SK-N-SH (cell line): ENCODE results near the gene IMPA2. TPM values are rescaled to one million over a fixed set of nuclear protein-coding genes. Genes with fewer than 3 reads are reported as not detected.

Source experiments
- CTCF ChIA-PET: fragments of 300-600, 350-600 bp; formaldehyde crosslinking; extraction: SDS; loops from one replicate; lab custom pipeline; 2021; lab: Yijun Ruan, JAX
- POLR2A ChIA-PET: fragments of 350-600 bp; sonication (Branson Sonifier 250); formaldehyde crosslinking; extraction: SDS; loops from one replicate; lab custom pipeline; 2020; ENCODE audit warnings: antibody characterized with exemption, inconsistent platforms; lab: Yijun Ruan, JAX
- DNase-seq: peaks from one replicate; pipeline ENCODE4 v3.0.0; 2012
- H2AFZ ChIP-seq: fragments of 200-600 bp; sonication (generic); 2 replicates; pipeline ENCODE4 v1.8.1; 2016; ENCODE audit warnings: antibody characterized with exemption, mild to moderate bottlenecking, low read depth
- H3F3A ChIP-seq: fragments of 200-600 bp; sonication (generic); replicated peaks from 2 replicates; pipeline ENCODE3; 2016; ENCODE audit warnings: antibody characterized with exemption, mild to moderate bottlenecking; ENCODE audit not compliant: insufficient read depth
- H3K27ac ChIP-seq, 2 experiments: fragments of 200-500 bp in 1 of 2; fragments of 200-600 bp in 1 of 2; sonication (Bioruptor generic) in 1 of 2; sonication (generic), shearing (Covaris generic) in 1 of 2; 2 replicates each; pipeline versions ENCODE4 v1.5.1 to v1.6.1; 2014 to 2016; ENCODE audit warnings: low read depth in 2 of 2, inconsistent platforms in 1 of 2, low read length in 1 of 2, mild to moderate bottlenecking in 1 of 2, mixed read lengths in 1 of 2
- H3K27me3 ChIP-seq: fragments of 200-600 bp; sonication (generic), shearing (Covaris generic); 2 replicates; pipeline ENCODE4 v1.6.1; 2016; ENCODE audit warnings: mixed run types; ENCODE audit not compliant: insufficient read depth
- H3K36me3 ChIP-seq, 2 experiments: fragments of 200-500 bp in 1 of 2; fragments of 200-600 bp in 1 of 2; sonication (Bioruptor generic) in 1 of 2; sonication (generic) in 1 of 2; replicated peaks in 1 of 2; 2 replicates each; pipeline versions ENCODE3 to v1.5.1; 2014 to 2016; ENCODE audit warnings: low read length in 1 of 2, mild to moderate bottlenecking in 1 of 2; ENCODE audit not compliant: insufficient read depth in 2 of 2, control insufficient read depth in 1 of 2
- H3K4me1 ChIP-seq, 2 experiments: fragments of 200-500 bp in 1 of 2; fragments of 200-600 bp in 1 of 2; sonication (Bioruptor generic) in 1 of 2; sonication (generic), shearing (Covaris generic) in 1 of 2; 2 replicates each; pipeline versions ENCODE4 v1.5.1 to v1.6.1; 2014 to 2016; ENCODE audit warnings: low read depth in 1 of 2, low read length in 1 of 2, mixed run types in 1 of 2; ENCODE audit not compliant: insufficient read depth in 2 of 2, control insufficient read depth in 1 of 2
- H3K4me2 ChIP-seq: fragments of 200-600 bp; sonication (generic), shearing (Covaris generic); 2 replicates; pipeline ENCODE4 v1.6.1; 2017; ENCODE audit warnings: mixed run types
- H3K4me3 ChIP-seq, 2 experiments: fragments of 200-500 bp in 1 of 2; fragments of 200-600 bp in 1 of 2; sonication (Bioruptor generic) in 1 of 2; sonication (generic), shearing (Covaris generic) in 1 of 2; 2 replicates each; pipeline versions ENCODE4 v1.5.1 to v1.8.1; 2014 to 2016; ENCODE audit warnings: low read depth in 2 of 2, inconsistent platforms in 1 of 2, low read length in 1 of 2, mild to moderate bottlenecking in 1 of 2, mixed read lengths in 1 of 2, moderate library complexity in 1 of 2
- H3K79me2 ChIP-seq: fragments of 200-600 bp; sonication (generic); 2 replicates; pipeline ENCODE4 v1.8.1; 2017; ENCODE audit warnings: mild to moderate bottlenecking; ENCODE audit not compliant: insufficient read depth
- H3K9ac ChIP-seq: fragments of 200-600 bp; sonication (generic); 2 replicates; pipeline ENCODE4 v1.6.1; 2017; ENCODE audit warnings: mixed run types
- H3K9me2 ChIP-seq: fragments of 200-600 bp; sonication (generic); 2 replicates; pipeline ENCODE4 v1.6.1; 2017; ENCODE audit warnings: mixed run types
- H3K9me3 ChIP-seq: fragments of 200-600 bp; sonication (generic); 2 replicates; pipeline ENCODE4 v1.6.1; 2017; ENCODE audit warnings: mixed run types, mild to moderate bottlenecking, moderate library complexity
- H4K20me1 ChIP-seq: fragments of 200-600 bp; sonication (generic); 2 replicates; pipeline ENCODE4 v1.6.1; 2017; ENCODE audit warnings: mild to moderate bottlenecking, mixed run types; ENCODE audit not compliant: insufficient read depth
- CHD2 ChIP-seq: fragments of 150-350 bp; IDR thresholded peaks from 2 replicates; pipeline ENCODE4 v1.6.1; 2018; ENCODE audit warnings: low read length; ENCODE audit not compliant: partially characterized antibody
- CTCF ChIP-seq: fragments of 200-600 bp; sonication (generic); IDR thresholded peaks from 2 replicates; pipeline ENCODE4 v1.6.1; 2017; ENCODE audit warnings: antibody characterized with exemption, mild to moderate bottlenecking, moderate library complexity
- EP300 ChIP-seq, 2 experiments: IDR thresholded peaks; 2 replicates each; pipeline versions ENCODE4 v1.4.0 to v1.6.1; 2012; ENCODE audit warnings: borderline replicate concordance in 1 of 2, low read depth in 1 of 2, low read length in 1 of 2
- EZH2phosphoT487 ChIP-seq: fragments of 200-600 bp; sonication (generic); IDR thresholded peaks from 2 replicates; pipeline ENCODE4 v1.6.1; 2017; ENCODE audit warnings: low read depth, mixed run types, mild to moderate bottlenecking, antibody characterized with exemption, moderate library complexity, borderline replicate concordance
- FOXJ3 ChIP-seq: sonication (generic); formaldehyde crosslinking; IDR thresholded peaks from 2 replicates; pipeline ENCODE4 v1.5.1; 2020; ENCODE audit warnings: mild to moderate bottlenecking, missing genetic modification reagents
- FOXM1 ChIP-seq: IDR thresholded peaks from 2 replicates; pipeline ENCODE4 v1.4.0; 2012; ENCODE audit warnings: low read depth, mild to moderate bottlenecking
- GABPA ChIP-seq: IDR thresholded peaks from 2 replicates; pipeline ENCODE4 v1.4.0; 2012; ENCODE audit warnings: low read depth, mild to moderate bottlenecking
- IRF3 ChIP-seq: fragments of 150-350 bp; IDR thresholded peaks from 2 replicates; pipeline ENCODE4 v1.6.1; 2016; ENCODE audit warnings: mild to moderate bottlenecking, low read depth, low read length
- JUND ChIP-seq: IDR thresholded peaks from 2 replicates; pipeline ENCODE4 v1.4.0; 2012
- MEF2A ChIP-seq: IDR thresholded peaks from 2 replicates; pipeline ENCODE4 v1.4.0; 2012; ENCODE audit warnings: low read depth, borderline replicate concordance
- NFIC ChIP-seq: IDR thresholded peaks from 2 replicates; pipeline ENCODE4 v1.4.0; 2012; ENCODE audit warnings: borderline replicate concordance
- RAD21 ChIP-seq: IDR thresholded peaks from 2 replicates; pipeline ENCODE4 v1.6.1; 2012; ENCODE audit warnings: mild to moderate bottlenecking, low read length
- RXRA ChIP-seq: IDR thresholded peaks from 2 replicates; pipeline ENCODE4 v1.4.0; 2012; ENCODE audit warnings: low read depth, mild to moderate bottlenecking, borderline replicate concordance
- SMC3 ChIP-seq: IDR thresholded peaks from 2 replicates; pipeline ENCODE4 v1.6.1; 2012; ENCODE audit warnings: low read depth, low read length, improper control_type of control experiment
- USF1 ChIP-seq: IDR thresholded peaks from 2 replicates; pipeline ENCODE4 v1.4.0; 2012; ENCODE audit warnings: low read depth, borderline replicate concordance
- USF2 ChIP-seq: fragments of 150-350 bp; IDR thresholded peaks from 2 replicates; pipeline ENCODE4 v1.6.1; 2017; ENCODE audit warnings: antibody characterized with exemption, low read length, low read depth, borderline replicate concordance
- WGBS: methylation state at CpG from one replicate; pipeline ENCODE4 v1.1.6; 2017; ENCODE audit warnings: low lambda C conversion rate; 5-methylcytosine and 5-hydroxymethylcytosine counted together
- polyA plus RNA-seq, 3 experiments: library from polyadenylated mRNA; depleted of rRNA; stranded (reverse); fragments of >200 nt; gene quantifications; 2 replicates each; pipeline ENCODE4 v1.2.3, GENCODE V29; 2012

The IMPA2 gene
- polyA plus RNA-seq, 1 of the 3 experiments (the other 2 are of a cell fraction): 0.18 TPM

- no peaks in the 10 kb centered on the region for H3K9me2 ChIP-seq
- H3K27ac ChIP-seq: no peak overlapping the region
- peak; percentile 74 for DNase-seq
- no peak overlapping the region for H3K9ac ChIP-seq
- no peak overlapping the region for H3K4me2 ChIP-seq
- peaks cover 79% of the 10 kb centered on the region for H3K27me3 ChIP-seq
- no peak overlapping the region for H2AFZ ChIP-seq
- no peak overlapping the region; a peak in 1 of 4 replicates for H3K4me3 ChIP-seq
- ChIA-PET POLR2A (no interaction called here), CTCF (interaction anchor here (0.6 to 8.2 kb wide), 24 partner anchors 10 to 340 kb away, joined by 3 to 95 read pairs (median 5); partner anchors contain the start of gene IMPA2)
- no peaks in the 10 kb centered on the region for H3K36me3 ChIP-seq
- H3K4me1 ChIP-seq: no peaks in the 10 kb centered on the region
- WGBS: 4% methylated on average over 4 of the region's 9 CpGs
- no peaks in the 10 kb centered on the region for H3K79me2 ChIP-seq
- H3K9me3 ChIP-seq: no peaks in the 10 kb centered on the region
- H4K20me1 ChIP-seq: no peaks in the 10 kb centered on the region
- TF ChIP-seq SMC3 (peak; percentile 47; the same call in 1 of the 2 replicates), CTCF (peak; percentile 63), JUND (no peak), RAD21 (peak; percentile 75)
- TF ChIP-seq, all 33 proteins: peak for 3
- H3F3A ChIP-seq: no peaks in the 10 kb centered on the region
Measured at GRCh38 chr18:11995445-11996189, 14.3 kb downstream of the IMPA2 start.

GRCh38 chr18:11996190-11996754, 15.0 kb downstream of the IMPA2 start:
- H3K9me3 ChIP-seq: no peaks in the 10 kb centered on the region
- H3K4me2 ChIP-seq: no peak overlapping the region
- H2AFZ ChIP-seq: no peak overlapping the region
- no peaks in the 10 kb centered on the region for H3K36me3 ChIP-seq
- no peak overlapping the region for H3K9ac ChIP-seq
- no peaks in the 10 kb centered on the region for H3K9me2 ChIP-seq
- no peaks in the 10 kb centered on the region for H3K4me1 ChIP-seq
- POLR2A ChIA-PET: no interaction called here
- no peaks in the 10 kb centered on the region for H3F3A ChIP-seq
- DNase-seq: no peak
- H3K27ac ChIP-seq: no peak overlapping the region
- H3K79me2 ChIP-seq: no peaks in the 10 kb centered on the region
- peaks cover 79% of the 10 kb centered on the region for H3K27me3 ChIP-seq
- WGBS: 16% methylated on average over 9 of the region's 9 CpGs
- no peaks in the 10 kb centered on the region for H4K20me1 ChIP-seq
- no peak overlapping the region for H3K4me3 ChIP-seq
- CTCF ChIA-PET: interaction anchor here (0.6 to 8.2 kb wide), 15 partner anchors 9 to 341 kb away, joined by 3 to 95 read pairs (median 9); no protein-coding TSS in a partner anchor
- TF ChIP-seq EZH2phosphoT487 (no peak), CHD2 (no peak), CTCF (no peak), MEF2A (no peak), USF2 (no peak), USF1 (no peak), EP300 (IDR thresholded peaks at IDR 0.05; ENCODE audit: borderline replicate concordance in 1 of 2, low read depth in 1 of 2, low read length in 1 of 2) (no peak), GABPA (no peak), FOXM1 (no peak), NFIC (no peak), RXRA (no peak), IRF3 (no peak), FOXJ3 (CRISPR knock-in tag) (no peak)
